K562 (cell line): ENCODE data around the gene NME2. TPM values are rescaled to one million over a fixed set of nuclear protein-coding genes. Genes with fewer than 3 reads are reported as not detected.

Experiments used
- ATAC-seq: fragments of 200-7000 bp; cut with Tn5 transposase; 3 replicates; pipeline ENCODE4 v1.9.1; 2020; ENCODE audit warnings: moderate library complexity
- BruUV-seq: library from RNA; stranded (reverse); fragments of 400-500 nt; replicated peaks from 2 replicates; lab custom pipeline; 2021; lab: Mats Ljungman, UMichigan
- CTCF ChIA-PET: fragments of 300-600 bp; formaldehyde crosslinking; extraction: SDS; loops from one replicate; lab custom pipeline; 2021; ENCODE audit warnings: low intra/inter-chr PET ratio; lab: Yijun Ruan, JAX
- POLR2A ChIA-PET: fragments of 300-600, 350-650 bp; sonication (Branson Sonifier 250); formaldehyde crosslinking; extraction: SDS; loops from one replicate; lab custom pipeline; 2021; ENCODE audit warnings: antibody characterized with exemption, inconsistent platforms; lab: Yijun Ruan, JAX
- DNase-seq, 4 experiments: peaks; one replicate each; pipeline versions ENCODE4 v3.0.0 to v3.0.0-alpha.2; 2011 to 2018; ENCODE audit warnings: low spot score in 3 of 4, mixed read lengths in 3 of 4; ENCODE audit errors: extremely low read depth in 1 of 4
- FAIRE-seq: peaks from 2 replicates; lab custom pipeline; 2011; peaks lifted over from hg19 to GRCh38; lab: Jason Lieb, UNC
- H2AFZ ChIP-seq: 2 replicates; pipeline ENCODE4 v1.6.0; 2011; ENCODE audit warnings: low read depth, low read length, control low read depth, inconsistent platforms
- H3K27ac ChIP-seq: fragments of 200-600 bp; 3 replicates; pipeline ENCODE4 v1.8.0; 2011; ENCODE audit warnings: low read depth, mild to moderate bottlenecking, control low read depth, inconsistent platforms, low read length, moderate library complexity, mixed read lengths; ENCODE audit errors: extremely low read depth
- H3K27me3 ChIP-seq, 2 experiments: fragments of 300-600 bp in 1 of 2; 2 replicates in 1 of 2; 3 replicates in 1 of 2; pipeline versions ENCODE4 v1.6.0 to v1.8.0; 2011; ENCODE audit warnings: inconsistent platforms in 2 of 2, low read length in 2 of 2, mild to moderate bottlenecking in 1 of 2, mixed read lengths in 1 of 2, moderate library complexity in 1 of 2; ENCODE audit not compliant: control insufficient read depth in 2 of 2, insufficient read depth in 2 of 2
- H3K36me3 ChIP-seq: fragments of 300-600 bp; 3 replicates; pipeline ENCODE4 v1.8.0; 2011; ENCODE audit warnings: mild to moderate bottlenecking, low read length, inconsistent platforms; ENCODE audit not compliant: control insufficient read depth, insufficient read depth
- H3K4me1 ChIP-seq, 2 experiments: fragments of 200-600 bp in 1 of 2; replicated peaks in 1 of 2; 2 replicates in 1 of 2; 3 replicates in 1 of 2; pipeline versions ENCODE4 v1.5.1 to v1.8.0; 2011; ENCODE audit warnings: inconsistent platforms in 2 of 2, low read length in 2 of 2, mild to moderate bottlenecking in 1 of 2, mixed read lengths in 1 of 2, moderate library complexity in 1 of 2; ENCODE audit not compliant: control insufficient read depth in 2 of 2, insufficient read depth in 2 of 2
- H3K4me2 ChIP-seq: 2 replicates; pipeline ENCODE4 v1.6.1; 2011; ENCODE audit warnings: low read length, control low read depth, inconsistent platforms, mixed read lengths; ENCODE audit not compliant: insufficient read depth
- H3K4me3 ChIP-seq: fragments of 200-600 bp; sonication (generic), shearing (Covaris generic); 2 replicates; pipeline ENCODE4 v1.5.1; 2016; ENCODE audit warnings: control low read depth, inconsistent platforms
- H3K79me2 ChIP-seq: fragments of 200-600 bp; 3 replicates; pipeline ENCODE4 v1.8.0; 2011; ENCODE audit warnings: low read length, inconsistent platforms; ENCODE audit not compliant: control insufficient read depth, insufficient read depth
- H3K9ac ChIP-seq, 2 experiments: 2 replicates each; pipeline versions ENCODE4 v1.6.0 to v1.6.1; 2011; ENCODE audit warnings: low read depth in 2 of 2, low read length in 2 of 2, control low read depth in 1 of 2, inconsistent platforms in 1 of 2, mild to moderate bottlenecking in 1 of 2, mixed read lengths in 1 of 2; ENCODE audit not compliant: insufficient read depth in 1 of 2
- H3K9me1 ChIP-seq: one replicate; pipeline ENCODE4 v1.6.0; 2011; ENCODE audit warnings: inconsistent platforms, mild to moderate bottlenecking, low read length, moderate library complexity; ENCODE audit not compliant: control insufficient read depth, insufficient read depth
- H3K9me3 ChIP-seq: replicated peaks from 2 replicates; pipeline ENCODE4 v1.5.1; 2011; ENCODE audit warnings: low read depth, low read length, inconsistent platforms; ENCODE audit not compliant: control insufficient read depth, insufficient read depth
- H4K20me1 ChIP-seq: replicated peaks from 2 replicates; pipeline ENCODE4 v1.6.1; 2011; ENCODE audit warnings: low read length, inconsistent platforms, mixed read lengths; ENCODE audit not compliant: control insufficient read depth, insufficient read depth
- BDP1 ChIP-seq: IDR thresholded peaks from 3 replicates; pipeline ENCODE4 v1.6.1; 2011; ENCODE audit not compliant: insufficient read length, insufficient read depth
- RBM34 ChIP-seq: fragments of 200-400 bp; formaldehyde crosslinking; IDR thresholded peaks from 2 replicates; pipeline ENCODE4 v1.6.1; 2018; ENCODE audit warnings: low read length, borderline replicate concordance; ENCODE audit not compliant: insufficient read depth
- ZNF449 ChIP-seq: fragments of 250-450 bp; sonication (Bioruptor Pico); IDR thresholded peaks from 2 replicates; pipeline ENCODE4 v1.8.0; 2022; ENCODE audit warnings: moderate library complexity, mild to moderate bottlenecking, inconsistent platforms
- ZNF507 ChIP-seq: conservative IDR thresholded peaks from 2 replicates; pipeline ENCODE4 v1.6.1; 2017; ENCODE audit warnings: missing genetic modification characterization, missing compliant biosample characterization
- WGBS: fragments of 100-300 bp; shearing (Covaris generic); methylation state at CpG from one replicate; pipeline ENCODE4 v1.1.6; 2016; ENCODE audit warnings: low coverage, mixed read lengths; ENCODE audit not compliant: insufficient coverage; ENCODE audit errors: missing lambda C conversion rate; 5-methylcytosine and 5-hydroxymethylcytosine counted together
- in situ Hi-C: fragments of 300-500 bp; cut with MboI; formaldehyde crosslinking; loops from 4 replicates; pipeline ENCODE4 v1.15.0; 2018; ENCODE audit warnings: inconsistent platforms, mixed read lengths
- intact Hi-C: fragments of 100-400 bp; cut with micrococcal nuclease; formaldehyde crosslinking; loops from 2 replicates; pipeline ENCODE4 v1.14.2; 2022
- polyA plus RNA-seq, 8 experiments: library from polyadenylated mRNA; depleted of rRNA in 4 of 8; stranded (reverse) in 5 of 8; unstranded in 3 of 8; fragments of >200 nt; fragmentation: Nextera tagmentation in 2 of 8; fragmentation: Illumina TruSeq in 1 of 8; extraction: Ambion mirVana in 2 of 8; extraction: Trizol in 1 of 8; gene quantifications; 2 replicates each; pipeline versions ENCODE4 v1.2.1 to v1.2.3, GENCODE V29; 2011 to 2014; ENCODE audit warnings: inconsistent platforms in 1 of 8, missing spikeins in 1 of 8
- total RNA-seq, 7 experiments: library from RNA; depleted of rRNA in 6 of 7; stranded (reverse); fragments of >200 nt in 6 of 7; fragmentation: Illumina TruSeq in 2 of 7; extraction: Trizol in 2 of 7; gene quantifications; 2 replicates each; pipeline versions ENCODE4 v1.2.1 to v1.2.3, GENCODE V29; 2011 to 2021; ENCODE audit warnings: low replicate concordance in 1 of 7

NME2 gene
- total and polyA plus RNA-seq, 9 of the 15 experiments (the other 6 are each of a cell fraction or from before 2014, with no cell fraction given), result 684 to 1,202 (median 924) TPM

- TF ChIP-seq ZNF449 (CRISPR knock-in tag) (no peak), BDP1 (no peak), ZNF507 (tag) (no peak)
These were observed 23.0 kb downstream of the NME2 start (continued) for GRCh38 chr17:51189162-51189561.

GRCh38 chr17:51189628-51190027 is 23.4 kb downstream of the NME2 start:
- H3K4me3 ChIP-seq, result no peak overlapping the region
- WGBS, result 93% methylated on average over 1 of the region's 1 CpG
- ChIA-PET CTCF (no interaction called here), POLR2A (interaction anchor here (1.1 kb wide), 1 partner anchor 9 kb away, joined by 3 read pairs; no protein-coding TSS in a partner anchor)
- H3K4me1 ChIP-seq, result no peaks in the 10 kb centered on the region
- no peak overlapping the region for H3K27ac ChIP-seq
- H3K36me3 ChIP-seq, result peaks cover 74% of the 10 kb centered on the region
- in situ Hi-C loops, result no loop called here
- no peaks in the 10 kb centered on the region for H3K79me2 ChIP-seq
- DNase-seq, result no peak
- TF ChIP-seq RBM34, result no peak
- no peaks in the 10 kb centered on the region for H3K9me3 ChIP-seq
- no peaks in the 10 kb centered on the region for H3K27me3 ChIP-seq
- ATAC-seq, result no peak
- H3K4me2 ChIP-seq, result no peak overlapping the region
- BruUV-seq, result no TSS peak
- H4K20me1 ChIP-seq, result no peaks in the 10 kb centered on the region
- intact Hi-C loops, result no loop called here
- no peak overlapping the region for H3K9ac ChIP-seq
- no peak for FAIRE-seq
- no peak overlapping the region for H2AFZ ChIP-seq
- H3K9me1 ChIP-seq, result no peaks in the 10 kb centered on the region
